Ecto neural progenitor cell (in vitro differentiated cells): Measurements from ENCODE around the gene FOXP4.

Experiments used
- DNase-seq: peaks from one replicate; pipeline ENCODE4 v3.0.0-alpha.2; 2018; ENCODE audit warnings: low spot score

Gene FOXP4

DNA sequence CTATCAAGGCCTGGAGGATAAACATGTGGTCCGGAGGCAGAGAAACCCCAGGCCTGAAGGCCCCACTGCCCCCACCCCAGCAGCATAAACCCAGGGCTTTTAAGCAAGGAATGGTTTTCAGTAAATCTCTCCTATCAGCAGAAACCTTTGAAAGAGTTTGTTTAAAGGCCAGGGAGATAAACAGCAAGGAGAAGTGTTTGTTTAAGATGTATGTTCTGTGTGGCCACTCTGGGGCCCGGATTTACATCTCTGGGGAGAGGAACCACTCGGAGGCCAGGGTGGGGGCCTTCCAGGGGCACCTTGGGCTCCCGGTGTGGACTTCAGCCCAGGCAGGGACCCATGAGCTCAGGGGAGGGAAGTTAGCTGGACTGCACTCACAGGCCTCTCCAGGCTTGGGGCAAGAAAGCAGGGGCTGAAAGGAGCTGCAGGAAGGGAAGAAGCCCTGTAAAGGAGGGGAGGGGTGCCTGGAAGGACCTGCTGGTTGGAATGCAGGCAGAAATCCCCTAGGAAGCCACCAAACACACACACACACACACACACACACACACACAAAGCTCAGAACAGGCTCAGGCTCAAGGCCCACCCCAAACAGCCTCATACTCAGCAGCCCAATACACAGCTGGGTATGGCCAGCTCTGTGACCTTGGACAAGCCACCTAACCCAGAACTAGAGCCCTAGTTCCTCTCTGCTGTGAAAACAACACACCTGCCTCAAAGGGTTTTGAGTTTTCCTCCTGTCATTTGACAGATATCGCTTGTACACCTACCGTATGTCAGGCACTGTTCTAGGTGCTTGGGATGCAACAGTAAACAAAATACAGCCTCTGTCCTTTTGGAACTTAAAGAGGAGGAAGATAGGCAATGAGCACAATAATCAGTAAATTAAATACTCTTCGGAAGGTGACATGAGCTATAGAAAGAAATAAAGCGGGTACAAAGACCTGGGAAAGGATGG lies 26.2 kb upstream of the FOXP4 start:
- no peak for DNase-seq

DNA sequence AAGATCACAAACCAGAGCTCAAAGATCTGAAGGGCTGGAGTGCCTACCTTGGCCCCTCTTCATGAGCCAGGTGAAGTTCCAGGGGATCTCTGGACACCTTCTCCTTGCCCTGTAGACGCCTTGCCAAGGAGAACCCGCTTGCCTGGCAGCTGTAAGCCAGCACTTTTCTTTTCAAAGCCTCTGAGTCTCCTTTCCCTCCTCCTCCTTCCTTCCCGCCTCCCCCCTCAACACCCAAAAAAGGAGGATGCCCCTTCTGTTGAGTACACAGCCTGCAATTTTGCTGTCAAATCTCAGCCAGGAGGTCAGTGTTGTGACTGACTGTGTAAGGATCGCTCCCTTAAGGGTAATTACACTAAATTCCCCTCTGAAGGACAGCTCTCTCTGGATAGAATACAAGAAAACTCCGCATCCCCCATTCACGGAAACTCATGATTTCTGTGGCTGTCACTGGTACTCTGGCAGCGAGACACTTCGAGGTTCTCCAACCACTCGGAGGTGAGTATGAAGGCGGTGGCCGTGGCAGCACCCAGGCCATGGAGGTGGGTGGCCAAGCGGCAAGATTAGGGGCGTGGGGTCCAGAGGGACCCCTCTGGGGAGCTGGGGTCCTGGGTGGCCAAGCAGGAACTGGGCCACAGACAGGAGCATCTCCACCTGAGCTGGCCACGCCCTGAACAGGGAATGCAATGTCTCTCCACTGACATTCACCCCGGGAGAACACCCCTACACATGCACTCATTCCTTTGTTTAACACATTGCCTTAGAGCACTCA lies 23.2 kb upstream of the FOXP4 start:
- no peak for DNase-seq

DNA sequence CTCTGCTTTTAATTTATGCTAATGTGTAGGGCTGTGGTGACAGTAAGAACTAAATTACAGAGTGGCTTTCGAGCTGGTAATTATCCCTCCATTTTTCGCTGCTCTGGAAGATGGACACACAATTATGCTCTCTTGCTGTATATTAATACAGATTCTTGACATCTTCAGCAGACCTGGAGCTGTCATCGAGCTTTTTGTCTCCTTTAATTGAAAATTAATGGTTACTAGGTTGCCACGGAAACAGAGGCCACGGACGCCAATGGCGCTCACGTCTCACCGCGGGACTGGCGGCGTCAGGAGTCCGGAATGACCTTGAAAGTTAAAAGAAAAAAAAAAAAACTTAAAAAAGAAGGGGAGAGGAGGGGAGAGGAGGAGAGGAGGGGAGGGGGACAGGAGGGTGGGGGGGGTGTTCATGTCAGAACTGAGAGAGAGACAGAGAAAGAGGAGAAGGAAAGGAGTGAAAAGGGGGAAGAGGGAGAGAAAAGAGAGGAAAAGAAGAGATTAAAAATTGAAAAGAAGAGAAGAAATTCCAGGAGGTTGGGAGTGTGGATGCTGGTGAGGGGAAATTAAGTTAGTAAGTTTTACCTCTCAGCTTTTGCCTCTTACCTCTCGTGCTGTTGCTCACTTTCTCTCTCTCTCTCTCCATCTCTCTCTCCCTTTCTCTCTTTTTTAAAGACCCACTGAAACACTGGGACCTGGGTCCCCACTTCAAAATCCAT lies 22.1 kb upstream of the FOXP4 start:
- no peak for DNase-seq

DNA sequence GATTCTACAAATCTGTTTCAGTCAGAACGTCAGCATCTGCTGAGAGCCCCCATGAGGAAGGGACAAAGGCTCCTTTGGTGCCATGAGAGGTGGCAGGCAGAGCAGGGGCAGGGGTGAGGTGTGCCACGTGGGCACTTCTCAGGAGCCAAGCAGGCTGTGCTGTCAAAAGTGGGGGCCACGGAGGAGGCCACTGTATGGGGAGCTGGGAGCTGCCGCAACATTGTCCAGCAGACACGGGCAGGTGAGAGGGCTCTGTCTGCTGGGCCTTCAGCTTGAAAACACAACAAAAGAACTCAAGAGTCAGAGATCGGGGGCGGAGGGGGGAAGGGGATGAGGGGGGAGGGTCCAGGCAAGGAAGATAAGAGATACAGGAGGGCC lies 21.6 kb upstream of the FOXP4 start:
- no peak for DNase-seq

DNA sequence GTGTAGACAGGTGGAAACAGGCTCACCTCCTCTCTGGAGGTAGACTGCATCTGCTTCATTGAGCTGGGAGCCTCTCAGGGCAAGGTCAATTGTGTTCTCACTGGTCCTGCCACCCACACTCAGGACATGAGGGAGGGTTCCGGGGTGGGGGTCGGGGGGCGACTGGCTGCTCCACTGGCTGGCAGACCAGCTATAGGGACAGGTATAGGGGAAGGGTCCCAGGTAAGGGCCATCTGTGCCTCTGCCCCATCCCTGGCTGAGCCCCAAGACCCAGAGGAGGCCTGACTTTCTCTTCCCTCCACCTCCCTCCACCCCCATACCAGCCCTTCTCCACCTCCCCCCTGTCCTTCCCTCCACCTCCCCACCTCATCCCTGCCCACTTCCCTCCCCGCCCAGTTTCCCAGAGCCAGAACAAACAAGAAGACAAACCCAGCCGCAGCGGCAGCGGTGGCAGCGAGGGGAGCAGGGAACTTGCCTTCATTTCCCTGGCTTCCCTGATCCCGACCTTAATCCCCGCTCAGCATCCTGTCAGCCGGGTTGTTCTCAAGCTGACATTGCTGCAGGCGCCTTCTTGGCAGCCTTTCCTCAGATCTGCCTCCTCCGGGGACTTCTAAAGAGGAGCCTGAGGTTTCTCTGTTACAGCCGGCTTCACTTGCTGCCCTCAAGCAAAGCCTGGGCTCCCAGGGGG lies 18.3 kb upstream of the FOXP4 start:
- peak; percentile 71 for DNase-seq

DNA sequence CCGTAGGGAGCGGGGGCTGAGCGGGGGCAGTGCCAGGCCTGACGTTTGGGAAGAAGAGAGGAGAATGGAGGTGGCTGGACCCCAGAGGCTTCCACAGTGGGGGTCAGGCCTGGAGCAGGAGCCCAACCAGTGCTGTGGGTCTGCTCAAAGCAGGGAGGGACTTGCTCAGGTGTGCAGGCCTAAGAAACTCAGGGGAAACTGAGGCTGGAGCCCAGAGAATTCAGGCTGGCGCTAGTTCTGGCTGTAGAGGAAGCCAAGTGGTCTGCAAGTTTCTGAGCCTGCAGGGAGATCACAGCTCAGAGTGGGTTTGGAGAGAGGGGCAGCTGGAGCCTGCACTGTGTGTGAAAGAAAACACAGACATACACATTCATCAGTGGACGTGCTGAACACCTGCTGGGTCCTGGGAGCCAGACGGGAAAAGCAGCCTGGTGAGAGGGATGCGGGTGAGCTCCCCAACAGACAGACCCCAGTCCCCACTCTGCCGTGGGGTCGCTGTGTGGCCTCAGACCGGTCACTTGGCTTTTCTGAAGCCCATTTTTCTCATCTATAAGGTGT lies 17.7 kb upstream of the FOXP4 start:
- no peak for DNase-seq

DNA sequence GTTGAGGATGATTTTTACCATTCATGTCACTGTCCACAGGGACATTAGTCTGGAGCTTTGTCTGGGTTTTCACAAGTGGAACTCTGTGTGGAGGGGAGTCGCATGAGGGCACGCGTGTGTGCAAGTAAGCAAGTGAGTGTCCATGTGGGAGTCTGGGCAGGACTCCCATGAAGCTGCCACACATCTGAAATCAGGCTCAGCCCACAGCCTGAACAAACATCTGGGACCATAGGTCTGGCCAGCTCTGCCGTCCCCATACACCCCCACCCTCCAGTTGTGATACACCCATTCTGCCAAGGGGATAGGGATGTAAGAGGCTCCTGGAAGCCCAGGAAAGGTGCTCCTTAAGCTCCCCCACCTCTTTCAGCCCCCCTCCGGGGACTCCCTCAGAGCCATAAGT lies 17.1 kb upstream of the FOXP4 start:
- no peak for DNase-seq

DNA sequence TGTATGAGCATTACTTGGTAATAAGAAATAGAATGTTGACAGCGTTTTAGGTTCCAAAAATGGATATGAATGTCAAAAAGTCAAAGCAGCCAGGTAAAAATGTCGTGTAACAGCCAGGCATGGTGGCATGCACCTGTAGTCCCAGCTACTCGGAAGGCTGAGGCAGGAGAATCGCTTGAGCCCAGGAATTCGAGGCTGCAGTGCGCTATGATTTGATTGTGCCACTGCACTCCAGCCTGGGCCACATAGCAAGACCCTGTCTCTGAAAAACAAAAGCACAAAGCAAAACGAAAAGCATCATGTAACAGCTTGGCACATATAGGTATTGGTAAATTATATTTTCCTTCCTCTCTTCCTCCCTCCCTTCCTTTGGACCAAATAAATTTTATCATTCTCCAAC lies 16.2 kb upstream of the FOXP4 start:
- no peak for DNase-seq

DNA sequence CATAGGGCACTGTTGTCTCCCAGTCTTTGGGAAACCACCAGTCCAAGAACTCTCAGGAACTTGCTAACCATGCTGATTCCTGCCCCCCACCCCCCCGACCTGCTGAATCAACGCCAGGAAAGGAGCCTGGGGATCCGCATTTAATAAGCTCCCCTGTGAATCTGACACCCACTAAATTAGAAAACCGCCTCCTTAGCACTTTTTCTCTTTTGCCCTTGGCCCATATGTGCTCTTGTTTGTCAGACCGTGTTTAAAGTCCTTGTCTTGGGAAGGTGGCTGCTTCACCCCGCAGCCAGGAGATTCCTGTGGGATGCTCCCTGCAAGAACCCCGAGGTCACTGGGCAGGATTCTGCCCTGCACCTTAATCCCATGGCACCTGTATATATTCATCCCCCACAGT lies 15.7 kb upstream of the FOXP4 start:
- no peak for DNase-seq

DNA sequence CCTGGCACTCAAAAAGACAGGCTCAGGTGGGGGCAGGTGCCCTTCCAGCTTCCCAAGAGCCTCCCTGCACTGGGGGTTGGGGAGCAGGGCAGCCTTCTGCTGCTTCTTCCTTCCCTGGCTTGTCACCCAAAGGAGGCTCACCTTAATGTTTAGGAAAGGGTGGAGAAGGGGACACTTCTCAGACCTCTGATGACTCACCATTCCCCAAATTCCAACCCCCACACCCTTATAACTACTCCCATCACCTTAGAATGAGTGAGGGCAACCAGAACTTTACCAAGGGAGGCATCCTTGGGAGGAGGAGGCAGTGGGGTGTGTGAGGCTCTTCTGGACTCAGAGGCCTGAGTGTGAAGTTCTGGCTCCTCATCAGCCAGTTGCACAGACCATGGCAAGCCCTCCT lies 15.2 kb upstream of the FOXP4 start:
- DNase-seq = no peak

DNA sequence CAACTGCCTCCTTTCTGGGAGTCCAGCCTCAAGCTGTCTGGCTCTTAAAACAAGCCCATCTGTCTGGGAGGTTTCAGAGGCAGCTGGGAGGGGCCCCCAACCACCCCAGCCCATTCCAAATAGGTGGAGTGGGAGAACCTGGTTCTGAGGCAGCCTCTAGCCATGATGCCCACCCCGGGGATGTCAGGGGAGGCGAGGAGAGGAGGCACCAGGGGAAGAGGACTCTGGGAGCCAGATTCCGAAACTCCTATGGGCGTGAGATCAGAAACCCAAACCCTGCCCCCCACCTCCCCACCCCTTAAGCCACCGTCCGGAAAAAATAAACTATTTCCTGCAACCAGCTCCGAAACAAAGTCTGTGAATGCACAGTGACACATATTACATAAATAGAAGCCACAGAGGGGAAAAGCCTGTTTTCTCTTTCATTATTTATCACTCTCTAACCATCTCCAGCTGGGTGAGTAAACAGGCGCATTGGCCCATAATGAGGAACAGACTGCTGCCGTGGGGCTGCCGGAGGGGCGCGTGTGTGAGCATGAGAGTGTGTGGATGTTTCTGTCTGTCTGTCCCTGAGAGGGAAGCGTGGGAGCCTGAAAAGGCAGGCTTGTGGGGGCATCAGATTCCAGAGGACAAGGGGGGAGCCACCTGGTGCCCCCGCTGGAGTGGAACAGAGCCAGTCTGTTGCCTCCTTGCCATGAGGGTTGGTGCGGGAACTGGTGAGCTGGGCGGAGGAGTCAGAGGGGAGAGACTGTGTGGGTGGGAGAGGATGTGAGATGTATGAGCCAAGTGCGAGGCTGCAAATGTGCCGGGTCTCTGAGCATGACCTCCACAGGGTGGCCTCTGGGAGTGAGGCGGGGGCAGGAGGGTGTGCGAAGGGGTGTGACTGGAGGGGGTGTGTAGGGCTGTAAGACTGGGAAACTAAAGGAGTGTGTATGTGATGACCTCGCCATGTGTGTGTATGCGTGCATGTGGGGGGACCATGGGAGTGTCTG lies 14.3 kb upstream of the FOXP4 start:
- DNase-seq = no peak

DNA sequence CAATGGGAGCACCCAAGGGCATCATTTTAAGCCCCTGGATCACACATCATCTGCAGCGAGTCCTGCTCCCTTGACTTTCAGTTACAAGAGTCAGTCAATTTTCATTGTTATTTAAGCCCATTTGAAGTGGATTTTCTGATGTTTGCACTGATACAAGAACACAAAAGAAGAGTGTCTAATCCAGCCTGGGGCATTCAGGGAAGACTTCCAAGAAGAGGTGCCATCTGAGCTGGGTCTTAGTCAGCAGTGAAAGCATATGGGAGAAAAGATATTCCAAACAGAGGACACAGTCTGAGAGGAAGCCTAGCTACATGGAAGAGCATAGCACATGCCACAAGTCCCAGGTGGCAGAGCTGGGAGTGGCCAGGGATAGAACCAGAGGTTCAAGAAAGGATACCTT lies 10.4 kb upstream of the FOXP4 start:
- DNase-seq = no peak

DNA sequence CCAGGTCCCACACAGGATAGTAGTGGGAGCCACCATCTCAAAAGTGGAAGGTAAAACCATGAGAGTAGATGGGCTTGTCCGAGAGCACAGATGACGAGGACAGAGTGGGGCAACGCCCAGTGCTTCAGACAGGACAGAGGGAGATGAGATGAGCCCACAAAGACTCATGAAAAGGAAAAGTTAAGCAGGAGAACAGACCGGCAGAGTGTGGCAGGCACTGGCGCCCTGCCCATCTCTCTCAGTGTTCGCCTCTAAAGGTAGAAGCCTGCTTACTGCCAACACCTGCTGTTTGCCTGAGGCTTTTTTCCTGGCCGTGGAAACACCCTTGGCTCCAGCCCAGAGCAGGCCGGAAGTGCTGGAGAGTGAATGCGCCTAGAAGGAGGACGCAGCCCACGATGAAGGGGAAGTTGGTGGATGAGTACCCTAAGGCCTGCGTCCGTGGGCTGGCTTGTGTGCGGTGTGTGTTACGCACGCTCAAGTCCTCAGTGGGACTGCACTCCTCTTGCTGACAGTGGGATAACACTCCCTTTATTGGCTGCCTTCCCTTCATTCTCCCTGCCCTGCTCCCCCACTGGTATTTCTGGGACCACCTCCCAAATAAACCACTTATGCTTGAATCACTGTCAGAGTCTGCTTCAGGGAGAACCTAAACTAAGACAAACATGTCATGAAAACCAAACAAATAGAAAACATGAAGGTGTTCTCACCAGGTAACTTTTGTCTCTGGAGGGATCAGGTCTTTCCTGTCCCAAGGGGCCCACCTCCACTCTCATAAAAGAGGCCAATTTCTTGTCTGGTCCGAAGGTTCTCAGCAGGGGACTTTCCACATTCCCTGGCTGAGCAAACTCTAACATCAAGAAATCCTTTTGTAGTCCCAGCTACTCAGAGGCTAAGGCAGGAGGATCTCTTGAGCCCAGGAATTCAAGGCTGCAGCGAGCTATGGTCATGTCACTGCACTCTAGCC lies 9.1 kb upstream of the FOXP4 start:
- DNase-seq = no peak

DNA sequence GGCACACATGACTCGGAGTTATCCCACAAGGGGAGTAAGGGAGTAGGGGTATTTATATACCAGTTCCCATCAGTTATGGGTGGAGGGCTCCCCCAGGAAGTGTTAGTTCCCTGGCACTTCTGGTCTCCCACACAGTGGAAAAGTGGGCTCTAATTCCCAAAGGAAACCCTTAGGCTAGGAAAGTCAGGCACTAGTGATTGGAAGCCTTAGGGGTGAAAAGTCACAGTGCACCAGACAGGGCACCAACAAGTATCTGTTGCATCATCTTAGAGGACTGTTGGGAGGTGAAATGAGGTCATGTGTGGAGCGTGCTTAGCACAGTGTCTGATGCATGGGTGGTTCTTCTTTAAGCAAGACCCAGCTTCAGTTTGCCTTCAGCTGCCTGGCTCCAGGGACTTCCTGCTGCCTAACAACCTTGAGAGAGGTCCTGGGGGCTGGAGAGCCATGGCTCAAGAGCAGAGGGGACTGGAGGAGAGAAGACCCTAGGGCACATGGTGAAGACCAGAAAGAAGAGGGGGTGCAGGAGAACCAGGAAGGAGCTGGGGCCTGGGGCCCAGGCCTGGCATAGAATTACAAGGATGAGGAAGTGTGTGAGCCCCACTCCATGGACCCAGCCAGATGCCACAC lies 7.5 kb upstream of the FOXP4 start:
- no peak for DNase-seq

DNA sequence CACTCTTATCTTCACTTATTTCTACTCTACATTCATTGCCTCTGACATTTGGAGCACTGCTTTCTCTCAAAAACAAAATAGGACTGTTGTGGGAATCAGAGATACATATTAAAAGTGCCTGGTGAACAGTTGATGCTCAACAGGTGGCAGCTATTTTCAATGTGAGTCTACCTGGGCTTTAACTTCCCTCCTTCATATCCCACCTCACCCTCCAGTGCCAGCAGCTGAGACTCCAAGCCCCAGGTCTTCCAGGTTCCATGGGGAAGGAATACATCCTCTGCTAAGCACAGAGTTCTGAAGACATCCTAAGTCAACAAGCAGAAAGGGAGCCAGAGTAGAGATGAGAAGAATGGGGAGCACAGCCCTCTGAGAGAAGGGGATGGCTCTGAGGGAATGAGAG lies 7.0 kb upstream of the FOXP4 start:
- no peak for DNase-seq

DNA sequence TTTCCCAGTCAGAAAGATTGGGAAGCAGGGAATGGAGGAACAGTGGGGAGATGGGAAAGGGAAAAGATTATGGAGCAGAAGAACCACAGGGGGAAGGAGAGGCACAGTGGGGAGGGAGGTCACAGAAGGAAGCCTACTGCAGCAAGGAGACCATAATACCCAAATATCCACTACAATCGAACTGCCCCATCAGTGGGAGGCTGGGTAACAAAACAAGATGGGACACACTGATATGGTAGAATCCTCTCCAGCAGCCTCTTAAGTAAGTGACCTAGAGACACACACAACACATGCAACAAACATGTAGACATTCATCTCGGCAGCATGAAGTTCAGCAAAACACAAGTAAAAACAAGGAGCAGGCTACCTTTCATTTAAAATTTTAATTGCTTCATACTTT lies 4.8 kb upstream of the FOXP4 start:
- no peak for DNase-seq

DNA sequence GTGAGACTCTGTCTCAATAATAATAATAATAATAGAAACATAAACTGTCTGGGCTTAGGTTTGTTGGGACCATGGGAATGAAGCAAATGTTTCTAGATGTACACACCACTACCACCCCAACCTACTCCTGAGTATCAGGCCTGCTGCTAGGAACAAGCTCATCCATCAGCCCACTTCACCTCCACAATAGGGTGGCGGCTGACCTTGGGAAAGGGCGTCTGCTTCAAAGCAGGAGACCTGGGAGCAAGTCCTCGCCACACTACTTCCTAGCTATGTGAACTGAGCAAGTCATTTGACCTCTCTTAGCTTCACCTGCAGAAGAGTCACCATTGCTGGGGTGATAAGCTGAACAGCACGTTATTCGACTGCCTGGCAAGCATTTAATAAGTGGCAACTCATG lies 3.1 kb upstream of the FOXP4 start:
- DNase-seq = no peak

DNA sequence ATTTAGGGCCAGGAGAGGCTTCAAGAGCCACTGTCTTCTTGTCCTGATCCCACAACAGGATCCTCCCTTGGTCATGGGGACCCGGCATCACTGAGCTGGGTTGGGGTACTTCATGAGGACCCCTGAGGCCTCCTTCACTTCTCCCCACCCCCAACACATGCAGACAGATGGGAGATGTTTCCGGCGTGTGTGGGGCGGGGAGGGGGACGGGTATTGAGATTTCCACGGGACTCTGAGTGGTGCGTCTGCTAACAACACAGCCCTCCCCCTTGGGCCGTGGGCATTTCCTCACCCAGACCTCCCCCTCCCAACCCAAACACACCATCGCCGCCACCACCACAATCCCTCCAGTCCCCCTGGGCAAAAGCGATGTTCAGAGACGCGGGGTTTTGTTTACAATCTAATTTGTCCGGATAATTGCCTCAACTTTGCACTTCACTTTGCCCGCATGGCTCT lies 906 bp upstream of the FOXP4 start:
- no peak for DNase-seq

DNA sequence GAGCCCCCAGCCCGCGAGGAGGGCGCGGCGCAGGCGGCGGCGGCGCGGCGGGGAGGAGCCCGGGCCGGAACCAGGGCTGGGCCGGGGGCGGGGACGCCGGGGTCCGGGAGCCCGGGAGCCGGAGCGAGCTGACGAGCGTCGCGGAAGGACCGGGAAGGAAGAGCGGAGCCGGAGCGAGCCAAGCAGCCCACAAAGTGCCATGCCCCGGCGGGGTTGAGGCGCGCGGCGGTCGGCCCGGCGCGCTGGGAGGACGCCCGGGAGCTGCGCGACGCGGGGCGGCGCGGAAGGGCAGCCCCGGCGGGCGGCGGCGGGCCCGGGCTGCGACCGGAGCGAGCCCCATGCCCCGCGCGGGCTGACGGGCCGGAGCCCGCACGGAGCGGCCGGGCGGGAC lies 289 bp downstream of the FOXP4 start:
- DNase-seq = no peak
